GM18508 (cell line): ENCODE results near the gene BDH1.
"Not testable (repeated sequence)": the region's sequence is repeated elsewhere in the genome, so short reads cannot be mapped to it uniquely, and the experiment has no call there.

ENCODE experiments used
- ATAC-seq: cut with Tn5 transposase; IDR thresholded peaks from one replicate; pipeline ENCODE4 v1.9.1; 2021; ENCODE audit warnings: moderate number of reproducible peaks; ENCODE audit not compliant: insufficient read depth, unreplicated experiment

BDH1 gene

DNA sequence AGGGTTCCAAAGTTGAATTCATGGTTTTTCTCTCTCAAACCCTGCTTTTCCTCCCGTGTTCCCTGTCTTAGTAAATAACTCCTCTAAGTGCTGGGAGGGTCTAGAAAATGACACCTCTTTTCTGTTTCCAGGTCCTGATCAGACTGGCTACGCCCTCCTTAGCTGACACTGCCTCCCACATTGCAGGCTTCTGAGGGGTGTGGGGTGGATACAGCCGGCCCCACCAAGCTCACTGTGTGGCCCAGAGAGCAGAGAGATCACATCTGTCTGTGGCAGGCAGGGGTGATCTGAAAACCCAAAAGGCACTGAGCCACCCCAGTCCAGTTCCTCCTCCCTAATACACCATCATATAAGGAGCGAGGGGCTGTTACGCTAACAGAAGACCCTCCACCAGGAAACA is 62.7 kb downstream of the BDH1 start:
- ATAC-seq, result no peak

DNA sequence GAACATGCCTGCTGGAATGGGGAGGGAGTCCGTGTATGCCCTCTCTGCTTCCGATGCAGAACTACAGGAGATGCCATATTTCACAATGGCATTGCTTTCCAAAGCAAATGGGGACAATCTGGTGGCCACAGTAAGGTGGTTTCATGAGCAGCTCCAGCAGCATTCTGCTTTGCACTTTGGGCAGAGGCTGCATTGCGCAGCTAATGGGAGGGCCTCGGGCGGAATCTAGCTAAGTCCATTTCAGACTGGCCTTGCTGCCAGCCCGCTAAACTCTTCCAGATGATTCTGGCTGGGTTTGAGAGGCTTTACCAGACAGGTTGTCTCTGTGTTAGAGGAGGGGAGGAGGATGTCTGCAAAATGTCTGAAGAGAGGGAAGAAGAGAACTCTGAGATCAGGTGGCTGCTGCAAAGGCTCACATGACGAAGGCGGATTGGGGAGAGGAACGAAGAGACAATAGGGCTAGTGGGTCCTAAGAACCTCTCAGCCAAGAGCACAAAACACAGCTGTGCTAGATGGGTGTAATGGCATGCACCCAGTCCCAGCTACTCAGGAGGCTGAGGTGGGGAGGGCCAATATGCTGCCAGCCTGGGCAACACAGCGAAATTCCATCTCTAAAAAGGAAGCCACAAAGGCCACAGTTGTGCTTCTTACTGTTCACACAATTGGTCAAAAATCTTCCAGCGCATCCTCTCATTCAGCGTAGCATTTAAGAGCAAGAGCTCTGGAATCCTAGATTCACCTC is 63.7 kb downstream of the BDH1 start:
- no peak for ATAC-seq

DNA sequence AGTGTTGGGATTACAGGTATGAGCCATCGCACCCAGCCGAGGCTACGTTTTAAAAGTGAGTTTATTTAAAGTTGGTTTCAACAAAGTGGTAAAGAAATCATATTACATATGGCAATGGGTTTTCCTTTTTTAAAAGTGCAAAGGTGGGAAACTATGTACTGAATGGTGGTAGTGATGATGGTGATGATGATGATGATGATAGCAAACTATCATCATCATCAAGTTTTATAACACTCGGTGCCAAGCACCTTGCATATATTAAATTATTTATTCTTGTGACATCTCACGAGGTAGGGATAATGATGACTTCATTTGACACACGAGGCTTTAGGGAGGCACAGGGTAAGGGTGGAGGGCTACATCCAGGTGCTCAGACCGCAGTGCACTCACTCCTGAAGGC is 64.3 kb downstream of the BDH1 start:
- no peak for ATAC-seq

DNA sequence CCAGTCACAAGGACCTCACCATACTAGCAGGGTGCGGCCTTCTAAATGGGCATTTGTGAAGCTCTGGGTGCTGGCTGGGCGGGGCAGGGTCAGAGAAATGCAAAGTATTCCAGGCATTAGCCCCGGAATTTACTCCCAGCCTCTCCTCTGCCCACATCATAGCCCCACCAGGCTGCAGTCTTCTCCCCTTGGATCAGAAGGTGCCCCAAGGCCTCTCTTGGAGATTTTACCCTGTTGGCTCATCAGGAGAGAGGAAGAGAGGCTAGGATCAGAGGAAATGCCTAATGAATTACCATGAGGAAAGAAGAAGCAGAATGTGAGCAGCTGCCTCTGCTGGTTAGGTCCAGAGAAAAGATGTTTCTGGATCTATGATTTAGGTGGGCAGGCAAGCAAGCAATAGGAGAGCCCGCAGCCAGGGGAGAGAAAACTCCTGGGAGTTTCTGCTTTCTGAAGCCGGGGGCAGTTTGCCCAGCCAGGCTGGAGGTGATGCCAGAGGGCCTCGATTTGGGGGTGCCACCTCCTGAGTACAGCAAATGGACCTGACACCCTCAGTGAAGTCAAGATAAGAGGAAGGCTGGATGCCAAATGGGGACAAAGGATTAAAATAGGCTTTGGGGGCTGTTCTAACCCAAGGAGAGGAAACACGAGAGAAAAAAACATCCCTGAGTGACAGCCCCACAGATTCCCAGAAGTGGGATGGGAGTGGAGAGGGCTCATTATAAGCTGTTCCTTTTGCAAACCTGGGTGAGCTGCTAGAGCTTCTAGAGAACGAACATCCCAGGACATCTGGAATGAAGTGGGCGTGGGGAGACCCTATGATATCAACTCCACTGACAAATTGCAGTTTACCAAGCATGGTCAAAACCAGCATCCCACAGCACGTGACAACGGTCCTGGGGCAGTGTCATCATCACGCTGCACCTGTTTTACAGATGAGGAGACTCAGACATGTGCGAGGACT is 65.4 kb downstream of the BDH1 start:
- no peak for ATAC-seq

DNA sequence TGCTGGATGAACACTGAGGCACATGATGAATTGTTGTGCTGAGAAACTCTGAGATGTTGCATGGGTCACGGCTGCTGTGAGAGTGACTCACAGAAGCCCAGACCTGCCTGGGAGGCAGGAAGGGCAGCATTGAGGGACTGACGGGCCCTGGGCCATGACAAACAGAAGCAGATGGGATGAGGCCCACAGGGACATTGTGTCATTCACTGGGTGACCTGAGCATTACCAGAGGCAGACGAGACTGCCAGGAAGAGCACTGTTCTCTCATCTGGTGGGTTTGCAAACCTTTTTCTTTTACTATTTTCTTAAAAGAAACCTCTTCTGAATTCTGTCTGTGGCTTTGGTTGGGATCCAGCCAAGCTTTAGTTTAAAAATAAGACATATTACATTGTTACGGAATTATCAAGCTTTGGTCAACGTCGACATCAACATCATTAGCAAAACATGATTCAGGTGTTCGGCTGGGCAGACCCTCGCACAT is 67.8 kb downstream of the BDH1 start:
- ATAC-seq, result no peak

DNA sequence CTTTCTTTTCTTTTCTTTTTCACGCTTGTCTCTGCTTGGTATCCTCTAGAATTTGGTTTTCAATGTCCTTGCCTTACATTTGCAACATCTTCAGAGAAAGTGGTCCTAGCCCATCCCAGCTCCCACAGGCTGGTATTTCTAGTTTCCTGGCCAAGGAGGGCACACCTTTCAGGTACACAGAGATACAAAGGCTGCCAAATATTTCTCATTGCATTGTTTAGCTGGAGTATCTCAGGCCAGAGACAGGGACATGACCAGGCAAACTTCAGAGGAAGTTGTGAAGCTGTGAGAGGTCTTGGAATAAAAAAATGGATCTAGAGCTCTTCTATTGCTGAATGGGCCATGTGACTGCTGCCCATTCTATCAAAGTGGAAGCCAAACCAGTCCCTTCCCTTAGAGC is 68.9 kb downstream of the BDH1 start:
- no peak for ATAC-seq

DNA sequence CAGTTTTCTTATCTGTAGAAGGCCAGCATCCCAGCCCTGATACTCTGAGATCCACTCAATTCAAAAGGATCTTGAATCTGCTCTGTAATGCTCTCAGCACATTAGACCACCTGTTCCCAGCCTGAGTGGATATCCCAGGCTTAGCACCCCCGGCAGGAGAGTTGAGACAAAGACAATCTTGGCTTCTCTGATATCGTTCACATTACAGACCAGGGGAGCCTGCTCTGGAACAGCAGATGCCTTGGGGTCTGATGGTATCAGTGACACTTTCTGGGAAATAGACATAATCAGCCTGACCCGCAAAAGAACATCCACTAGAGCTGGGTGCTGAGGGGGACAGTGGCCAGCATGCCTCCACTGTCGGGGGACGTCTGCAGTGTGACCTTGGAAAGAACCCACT is 70.6 kb downstream of the BDH1 start:
- ATAC-seq, result no peak

DNA sequence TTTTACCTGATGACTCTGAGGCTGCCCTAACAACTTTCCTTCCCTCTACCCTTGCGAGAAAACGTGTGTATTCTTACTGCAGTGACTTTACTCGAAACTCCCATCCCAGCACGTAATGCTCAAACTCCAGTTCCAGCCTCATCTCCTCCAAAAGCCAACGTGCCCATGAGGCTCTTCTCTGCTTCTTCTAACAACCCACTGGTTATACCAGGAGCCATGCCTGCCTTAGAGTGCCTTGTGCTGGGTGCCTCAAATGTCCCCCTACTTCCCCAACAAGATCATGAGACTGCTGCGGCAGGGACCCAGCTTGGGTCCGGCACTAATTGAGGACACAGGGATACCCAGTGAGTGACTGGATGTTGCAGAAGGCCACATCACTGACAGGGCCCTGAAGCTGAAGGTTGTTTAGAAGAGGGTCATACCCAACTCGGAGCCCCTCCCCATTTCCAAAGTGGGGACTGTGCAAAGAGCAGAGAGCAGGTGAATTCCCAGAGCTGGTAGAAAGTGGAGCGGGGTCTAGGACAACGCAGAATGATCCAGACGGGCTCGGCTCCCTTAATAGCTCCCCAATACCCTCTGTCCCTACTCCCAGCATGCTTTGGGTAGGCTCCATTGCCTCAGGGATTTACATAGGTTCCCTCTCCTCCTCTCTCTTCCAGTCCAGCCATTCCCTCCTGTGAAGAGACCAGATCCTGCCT is 71.4 kb downstream of the BDH1 start:
- ATAC-seq, result no peak

DNA sequence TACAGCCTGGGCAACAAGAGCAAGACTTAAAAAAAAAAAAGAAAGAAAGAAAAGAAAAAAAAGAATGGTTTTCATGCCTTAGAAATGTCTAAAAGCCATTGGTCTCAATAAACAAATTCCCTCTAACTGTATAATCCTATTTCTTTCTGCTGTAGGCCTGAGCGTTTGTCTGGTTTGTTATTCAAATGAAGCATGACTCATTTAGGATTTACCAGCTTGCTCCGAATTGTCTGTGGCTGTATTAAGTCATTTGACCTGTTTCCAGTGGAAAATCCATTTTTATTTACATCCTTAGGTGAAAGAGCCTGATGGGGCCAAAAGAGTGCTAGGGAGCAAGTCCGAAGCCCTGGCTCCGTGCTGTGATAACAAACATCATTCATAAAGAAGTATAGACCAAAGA is 73.8 kb downstream of the BDH1 start:
- no peak for ATAC-seq

DNA sequence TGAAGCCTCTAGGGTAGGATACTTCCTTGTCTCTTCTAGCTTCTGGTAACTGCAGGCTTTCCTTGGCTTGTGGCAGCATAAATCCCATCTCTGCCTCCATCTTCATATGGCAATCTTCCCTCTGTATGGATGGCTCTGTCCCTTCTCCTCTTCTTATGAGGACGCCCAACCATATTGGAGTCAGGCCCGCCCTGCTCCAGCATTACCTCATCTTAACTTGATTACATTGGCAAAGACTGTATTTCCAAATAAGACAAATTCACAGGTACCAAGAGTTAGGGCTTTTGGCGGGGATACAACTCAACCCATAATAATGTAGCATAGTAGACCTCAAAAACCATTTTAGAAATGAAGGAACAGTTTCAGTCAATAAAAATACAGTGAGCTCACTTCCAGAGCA is 75.4 kb downstream of the BDH1 start:
- no peak for ATAC-seq

DNA sequence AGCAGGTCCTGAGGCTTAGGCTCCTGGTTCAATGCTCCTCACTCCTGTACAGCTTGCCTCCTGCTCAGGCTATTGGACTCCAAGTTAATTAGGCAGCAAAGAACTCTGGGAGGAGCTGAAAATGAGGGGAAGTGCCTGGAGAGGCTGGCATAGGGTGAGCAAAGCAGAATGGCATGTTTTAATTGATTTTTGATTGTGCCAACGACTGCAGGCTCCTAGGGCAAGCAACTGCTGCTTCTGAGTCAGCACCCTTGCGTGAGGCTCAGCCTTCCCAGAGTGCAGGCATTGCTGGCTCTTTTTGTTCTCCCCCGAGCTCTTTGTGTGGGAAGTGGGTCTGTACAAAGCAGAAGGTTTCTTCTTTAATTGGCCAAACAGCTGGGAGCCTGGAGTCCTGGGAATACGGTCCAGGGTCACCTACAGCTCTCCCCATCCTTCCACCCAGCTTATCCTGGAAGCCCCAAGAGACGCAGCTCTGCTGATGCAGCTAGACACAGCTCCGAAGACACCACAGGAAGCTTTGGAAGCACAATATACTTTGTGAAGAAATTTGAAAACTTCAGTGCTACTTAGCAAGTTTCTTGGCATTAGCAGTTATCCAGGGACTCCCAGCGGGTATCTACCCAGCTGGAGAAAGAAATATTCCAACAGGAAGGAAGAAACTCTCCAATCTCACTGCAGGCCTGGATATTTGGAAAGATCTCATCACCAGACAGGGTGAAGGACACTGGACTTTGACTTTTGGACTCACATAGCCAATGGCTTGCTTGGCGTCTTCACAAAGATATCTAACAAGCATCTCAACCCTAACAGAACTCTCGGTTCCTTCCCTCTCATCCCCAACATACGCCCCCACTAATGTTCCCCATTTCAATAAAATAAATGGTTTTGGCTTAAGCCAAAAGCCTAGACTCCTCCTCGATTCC is 76.8 kb downstream of the BDH1 start:
- ATAC-seq, result no peak

DNA sequence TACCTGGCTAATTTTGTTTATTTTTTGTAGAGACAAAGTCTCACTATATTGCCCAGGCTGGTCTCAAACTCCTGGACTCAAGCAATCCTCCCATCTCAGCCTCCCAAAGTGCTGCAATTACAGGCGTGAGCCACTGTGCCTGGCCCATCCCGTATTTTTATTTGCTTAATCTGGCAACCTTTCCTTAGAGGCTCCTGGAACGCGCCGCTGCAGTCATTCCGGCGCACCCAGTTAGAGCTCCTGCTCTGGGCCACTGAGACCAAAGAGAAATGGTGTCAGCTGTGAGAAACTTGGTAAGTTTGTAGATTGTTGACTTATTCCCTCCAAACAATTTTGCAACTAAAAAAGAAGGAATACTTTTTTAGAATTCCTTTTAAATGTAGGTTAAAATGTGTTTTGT is 78.0 kb downstream of the BDH1 start:
- ATAC-seq, result not testable (repeated sequence)

DNA sequence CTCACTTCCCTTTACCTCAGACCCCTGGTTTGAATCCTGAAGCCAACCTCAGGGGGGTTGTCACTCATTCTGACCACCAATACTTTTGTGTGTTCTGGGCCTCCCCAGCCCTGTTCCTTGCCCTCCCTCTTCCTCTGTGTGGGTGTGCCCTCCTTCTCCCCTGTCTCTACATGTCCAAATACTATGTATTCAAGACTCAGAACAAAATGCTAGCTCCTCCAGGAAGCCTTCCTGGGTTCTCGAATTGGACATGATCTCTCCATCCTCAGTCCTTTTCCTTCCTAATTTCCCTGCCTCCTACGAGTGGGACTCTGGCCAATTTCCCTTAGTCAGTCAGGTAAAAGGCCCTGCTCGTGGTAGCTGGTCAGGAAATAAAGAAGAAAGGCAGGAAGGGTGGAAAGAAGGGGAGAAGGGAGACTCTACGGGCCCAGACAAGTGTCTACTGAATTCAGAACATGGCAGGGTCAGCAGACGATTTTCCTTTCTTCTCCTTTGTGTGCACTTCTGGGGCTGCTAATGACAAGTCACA is 79.7 kb downstream of the BDH1 start:
- no peak for ATAC-seq

DNA sequence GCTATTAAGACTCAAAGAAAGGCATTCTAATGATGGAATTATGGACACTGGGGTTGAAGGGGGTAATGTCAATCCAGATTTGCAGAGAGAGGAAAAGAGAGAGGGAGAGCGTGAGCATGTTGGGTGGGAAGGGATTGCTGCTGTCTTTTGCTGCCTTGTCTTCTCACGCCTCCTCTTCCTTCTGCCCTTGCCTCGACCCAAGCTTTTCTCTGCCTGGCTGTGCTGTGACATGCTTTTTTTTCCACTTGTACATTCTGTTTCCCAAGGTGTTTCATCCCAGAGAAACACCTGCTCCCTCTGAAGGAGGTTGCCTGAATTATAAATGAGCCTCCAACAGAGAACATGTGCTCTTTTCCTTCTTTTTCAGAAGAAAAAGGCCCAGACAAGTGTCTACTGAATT is 80.3 kb downstream of the BDH1 start:
- no peak for ATAC-seq

DNA sequence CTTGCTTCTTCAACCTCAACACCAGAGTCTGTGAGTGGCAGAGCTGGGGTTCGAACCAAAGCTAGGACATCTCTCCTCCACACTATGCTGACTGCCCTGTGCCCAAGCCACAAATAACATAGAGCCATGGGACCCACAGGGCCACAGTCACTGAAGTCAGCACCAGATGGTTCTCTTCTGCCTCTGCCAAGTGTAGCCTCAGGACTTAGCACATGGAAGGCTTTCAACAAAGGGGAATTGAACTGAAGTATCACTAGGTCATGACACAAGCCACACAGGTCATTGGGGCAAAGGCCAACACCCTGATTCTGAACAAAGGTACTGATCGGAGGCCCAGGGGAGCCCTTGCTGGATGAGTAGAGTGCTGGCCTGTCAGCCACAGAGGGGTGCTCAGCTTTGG is 83.6 kb downstream of the BDH1 start:
- ATAC-seq, result no peak

DNA sequence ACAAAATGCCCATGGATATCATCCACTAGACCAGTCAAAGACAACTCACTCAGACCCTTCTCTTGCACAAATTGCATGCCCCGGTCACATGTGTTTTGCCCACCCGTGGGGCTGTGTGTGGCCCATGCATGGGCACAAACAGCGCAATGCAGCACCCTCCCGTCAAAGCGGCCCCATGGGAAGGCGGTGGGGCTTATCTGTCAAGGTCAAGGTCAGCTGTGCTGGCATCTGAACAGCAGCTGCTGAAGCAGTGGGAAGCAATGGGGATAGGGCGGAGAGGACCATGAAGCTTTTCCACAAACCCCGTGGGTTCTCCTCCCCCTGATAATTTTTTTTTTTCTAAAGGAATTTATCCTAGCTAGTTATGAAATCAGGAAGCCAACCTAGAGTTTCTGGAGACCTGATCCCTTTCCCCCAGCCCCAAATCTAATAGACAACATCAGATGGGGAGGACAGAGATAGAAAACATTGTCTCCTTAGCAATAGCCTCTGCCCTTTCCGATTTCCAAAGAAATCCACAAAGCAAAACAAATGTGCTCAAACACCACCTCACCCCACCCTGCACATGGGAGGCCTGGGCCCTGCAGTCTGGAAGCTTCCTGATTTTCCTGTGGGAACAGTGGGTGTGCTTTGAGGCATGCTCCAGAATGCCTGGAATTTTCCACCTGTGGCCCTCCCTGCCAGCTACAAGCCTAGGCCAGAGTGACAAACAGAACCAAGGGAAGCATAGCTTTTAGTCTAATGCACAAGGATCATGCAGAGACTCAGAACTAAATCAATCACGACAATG is 84.4 kb downstream of the BDH1 start:
- no peak for ATAC-seq

DNA sequence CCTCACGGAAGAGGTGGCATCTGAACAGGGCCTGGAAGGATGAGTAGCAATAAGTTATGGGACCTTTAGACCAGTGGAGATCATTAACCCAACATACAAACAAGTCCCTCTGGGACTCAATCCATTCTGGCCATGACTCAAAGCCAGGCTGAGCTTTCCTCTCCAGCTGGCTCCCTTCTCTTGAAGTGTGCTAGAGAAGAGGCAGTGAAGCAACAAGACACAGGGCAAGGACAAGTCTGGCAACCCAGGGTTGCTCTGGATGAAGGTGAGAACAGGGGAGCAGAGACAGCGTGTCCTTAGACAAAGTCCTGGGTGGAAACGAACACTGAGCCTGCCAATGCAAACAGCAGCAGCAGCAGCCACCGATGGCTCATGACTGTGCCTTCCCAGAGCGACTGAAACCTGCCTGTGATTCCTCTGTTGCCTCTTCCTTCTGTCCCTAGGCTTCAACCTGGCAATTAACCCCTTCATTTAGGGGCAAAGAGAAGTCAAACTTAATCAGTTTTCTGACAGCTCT is 86.8 kb downstream of the BDH1 start:
- no peak for ATAC-seq

DNA sequence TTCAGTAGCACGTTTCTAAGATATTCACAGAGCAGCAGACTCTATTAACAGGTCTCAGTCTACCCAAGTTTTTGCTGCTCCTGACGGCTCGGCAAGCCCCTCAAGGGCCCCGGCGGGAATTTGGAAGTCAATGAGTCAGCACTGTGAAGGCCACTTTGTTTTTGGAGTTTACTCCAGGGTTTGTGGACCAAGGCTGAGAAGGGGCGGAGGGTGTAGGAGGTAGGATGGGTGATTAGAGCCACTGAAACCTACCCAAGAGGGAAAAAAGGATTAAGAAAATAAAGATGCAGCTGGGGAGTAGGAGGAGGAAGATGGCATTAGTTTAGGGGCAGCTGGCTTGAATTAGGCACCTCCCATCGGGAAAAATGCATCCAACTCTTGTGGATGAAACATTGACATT is 87.6 kb downstream of the BDH1 start:
- no peak for ATAC-seq
